OCI-LY7 (cell line): ENCODE measurements around the gene TACC3.

ENCODE experiments used
- CTCF ChIP-seq: fragments of 200-600 bp; sonication (generic); conservative IDR thresholded peaks from 2 replicates; pipeline ENCODE4 v1.5.1; 2014; ENCODE audit warnings: mild to moderate bottlenecking, antibody characterized with exemption, low read length, moderate library complexity, mixed read lengths
- EZH2phosphoT487 ChIP-seq: fragments of 200-600 bp; sonication (generic); IDR thresholded peaks from 2 replicates; pipeline ENCODE4 v1.6.1; 2018; ENCODE audit warnings: low read depth, borderline replicate concordance, mild to moderate bottlenecking, mixed run types, antibody characterized with exemption, low read length, moderate library complexity, mixed read lengths

GRCh38 chr4:1691737-1692373, 29.5 kb upstream of the TACC3 start:
- TF ChIP-seq EZH2phosphoT487: no peak
- TF ChIP-seq CTCF: no peak
